GM18868 (cell line): ENCODE results near the gene MED9.

Experiments
- ATAC-seq: cut with Tn5 transposase; IDR thresholded peaks from one replicate; pipeline ENCODE4 v1.9.1; 2021; ENCODE audit warnings: mild to moderate bottlenecking, moderate library complexity; ENCODE audit not compliant: unreplicated experiment

The MED9 gene

DNA sequence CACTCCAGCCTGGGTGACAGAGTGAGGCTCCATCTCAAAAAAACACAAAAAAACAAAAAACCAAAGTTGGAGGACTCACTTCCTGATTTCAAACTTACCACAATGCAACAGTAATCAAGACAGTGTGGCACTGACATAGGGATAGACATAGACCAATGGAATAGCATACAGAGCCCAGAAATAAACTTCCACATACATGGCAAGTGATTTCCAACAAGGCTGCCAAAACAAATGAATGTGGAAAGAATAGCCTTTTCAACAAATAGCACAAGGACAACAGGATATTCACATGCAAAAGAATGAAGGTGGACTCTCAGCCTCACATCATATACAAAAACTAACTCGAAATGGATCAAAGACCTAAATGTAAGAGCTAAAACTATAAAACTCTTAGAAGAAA is 56.2 kb downstream of the MED9 start:
- no peak for ATAC-seq

DNA sequence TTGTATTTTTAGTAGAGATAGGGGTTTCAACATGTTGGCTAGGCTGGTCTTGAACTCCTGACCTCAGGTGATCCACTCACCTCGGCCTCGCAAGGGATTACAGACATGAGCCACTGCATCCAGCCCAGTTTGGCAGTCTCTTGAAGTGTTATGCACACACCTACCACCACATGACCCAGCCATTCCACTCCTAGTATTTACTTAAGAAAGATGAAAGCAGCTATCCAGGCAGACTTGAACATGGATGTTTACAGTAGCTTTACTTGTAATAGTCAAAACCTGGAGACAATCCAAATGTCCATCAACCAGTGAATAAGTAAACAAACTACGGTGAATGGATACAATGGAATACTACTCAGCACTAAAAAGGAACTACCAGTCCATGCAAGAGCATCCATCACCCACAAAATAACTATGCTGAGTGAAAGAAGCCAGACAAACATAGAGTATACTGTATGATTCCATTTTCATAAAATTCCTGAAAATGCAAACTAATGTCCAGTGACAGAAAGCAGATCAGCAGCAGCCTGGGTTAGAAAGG is 57.2 kb downstream of the MED9 start:
- ATAC-seq, result no peak

- no peak for ATAC-seq
These were observed 59.2 kb downstream of the MED9 start for GRCh38 chr17:17535957-17536356.

- no peak for ATAC-seq
These were observed 59.9 kb downstream of the MED9 start for GRCh38 chr17:17536702-17537101.

DNA sequence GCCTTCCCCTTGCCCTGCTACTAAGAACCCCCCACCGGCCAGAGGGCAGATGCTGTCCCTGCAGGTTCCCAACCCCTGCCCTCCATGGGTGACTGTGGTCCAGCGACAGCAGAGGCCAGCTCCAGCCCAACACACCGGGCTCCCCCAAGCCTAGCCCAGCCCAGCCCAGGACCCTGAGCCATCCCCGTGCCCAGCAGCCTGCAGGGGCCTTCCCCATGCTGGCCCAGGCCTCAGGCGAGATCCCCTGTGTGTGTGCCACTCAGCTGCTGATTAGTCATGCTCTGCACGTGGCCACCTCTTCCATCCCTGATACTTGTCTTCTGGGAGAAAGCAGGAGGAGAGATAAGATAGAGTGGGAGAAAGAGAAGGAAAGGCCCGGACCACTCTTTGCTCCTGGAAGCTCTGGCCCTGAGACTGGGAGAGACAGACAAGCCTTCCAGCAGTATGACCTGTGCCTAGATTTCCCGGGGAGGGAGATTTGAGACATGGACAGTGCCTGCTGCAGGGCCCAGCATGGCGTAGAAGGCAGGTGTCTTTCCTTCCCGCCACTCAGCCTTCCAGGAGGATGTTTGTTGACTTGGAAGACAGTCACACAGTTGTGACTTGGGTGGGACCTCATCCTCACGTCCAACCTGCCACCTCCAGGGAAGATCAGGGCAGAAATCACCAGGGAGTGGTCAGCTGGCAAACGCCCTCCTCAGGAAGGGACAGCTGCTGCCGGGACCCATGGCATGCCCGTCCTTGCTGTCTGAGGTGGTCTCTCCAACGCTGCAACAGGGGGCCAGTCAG is 60.7 kb downstream of the MED9 start:
- no peak for ATAC-seq

DNA sequence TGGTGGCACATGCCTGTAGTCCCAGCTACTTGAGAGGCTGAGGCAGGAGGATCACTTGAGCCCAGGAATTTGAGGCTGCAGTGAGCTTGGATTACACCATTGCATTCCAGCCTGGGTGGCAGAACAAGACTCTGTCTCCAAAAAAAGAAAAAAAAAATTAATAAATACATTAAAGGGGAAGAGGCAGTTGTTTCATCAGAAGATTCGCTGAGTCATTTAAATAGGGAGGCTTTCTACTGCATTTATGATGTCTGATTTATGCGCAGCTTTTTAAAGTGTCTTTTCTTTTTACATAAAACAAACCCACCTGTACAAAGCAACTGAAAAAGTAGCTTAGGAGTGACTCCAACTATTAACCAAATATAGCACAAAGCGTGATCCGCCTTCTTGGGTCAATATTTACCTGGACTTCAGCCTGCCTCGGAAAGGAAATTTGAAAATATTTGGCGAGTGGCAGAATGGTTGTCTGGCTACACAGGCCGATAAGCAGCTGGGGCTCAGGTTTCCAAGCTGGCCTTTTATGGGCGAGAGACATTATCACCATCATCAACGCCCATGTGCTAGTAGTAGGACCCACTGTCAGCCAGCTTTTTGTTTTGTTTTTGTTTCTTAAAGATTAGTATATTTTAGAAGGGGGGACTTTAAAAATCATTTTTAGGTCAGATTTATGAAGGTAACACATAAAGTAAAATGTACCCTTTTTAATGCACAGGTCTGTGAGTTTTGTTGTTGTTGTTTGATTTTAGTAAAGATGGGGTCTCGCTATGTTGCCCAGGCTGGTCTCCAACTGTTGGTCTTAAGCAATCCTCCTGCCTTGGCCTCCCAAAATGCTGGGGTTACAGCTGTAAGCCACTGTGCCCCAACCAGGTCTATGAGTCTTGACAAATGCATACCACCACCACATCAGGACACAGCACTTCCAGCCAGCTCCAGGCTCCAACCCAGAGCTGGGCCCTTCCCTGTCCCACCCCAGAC is 61.9 kb downstream of the MED9 start:
- no peak for ATAC-seq

- ATAC-seq, result no peak
These were observed 62.8 kb downstream of the MED9 start for GRCh38 chr17:17539591-17539990.

GRCh38 chr17:17540278-17540906 is 63.6 kb downstream of the MED9 start:
- no peak for ATAC-seq

DNA sequence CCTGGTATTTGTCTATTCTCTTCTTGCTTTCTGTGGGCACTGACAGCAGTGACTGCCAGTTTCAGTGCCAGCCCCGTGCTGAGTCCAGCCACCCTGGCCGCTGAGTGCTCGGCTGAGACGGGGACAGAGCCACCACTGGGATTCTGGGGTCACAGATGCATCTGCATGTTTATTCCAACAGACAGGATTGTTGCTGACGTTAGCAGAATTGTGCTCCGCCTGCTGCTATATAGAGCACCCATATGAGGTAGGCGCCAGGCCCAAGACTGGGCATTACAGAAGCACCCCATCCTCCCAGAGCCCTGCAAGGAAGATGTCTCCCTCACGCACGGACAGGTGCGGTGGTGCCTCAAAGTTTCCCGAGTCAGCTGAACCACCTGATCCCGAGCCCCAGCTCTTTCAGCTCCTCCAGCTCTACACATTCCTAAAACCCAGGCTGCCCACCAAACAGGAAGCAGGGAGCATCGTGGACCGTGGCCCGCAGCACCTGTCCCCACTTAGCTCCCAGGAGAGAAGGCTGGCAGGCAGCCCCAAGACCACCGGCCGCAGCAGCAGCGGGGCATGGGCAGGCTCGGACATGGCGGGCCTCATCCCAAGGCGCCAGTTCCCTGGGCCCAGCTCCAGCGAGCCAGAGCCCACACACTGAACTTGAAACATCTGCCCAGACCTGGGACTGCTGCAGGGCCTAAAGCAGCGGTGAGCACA is 64.3 kb downstream of the MED9 start:
- no peak for ATAC-seq

- no peak for ATAC-seq
These were observed 64.8 kb downstream of the MED9 start for GRCh38 chr17:17541640-17542001.
